Measurements from ENCODE around the gene NEBL.

Gene NEBL

GRCh38 chr10:20856484-20856883 lies 40.6 kb downstream of the NEBL start:
- DNase-seq, result no peak

DNA sequence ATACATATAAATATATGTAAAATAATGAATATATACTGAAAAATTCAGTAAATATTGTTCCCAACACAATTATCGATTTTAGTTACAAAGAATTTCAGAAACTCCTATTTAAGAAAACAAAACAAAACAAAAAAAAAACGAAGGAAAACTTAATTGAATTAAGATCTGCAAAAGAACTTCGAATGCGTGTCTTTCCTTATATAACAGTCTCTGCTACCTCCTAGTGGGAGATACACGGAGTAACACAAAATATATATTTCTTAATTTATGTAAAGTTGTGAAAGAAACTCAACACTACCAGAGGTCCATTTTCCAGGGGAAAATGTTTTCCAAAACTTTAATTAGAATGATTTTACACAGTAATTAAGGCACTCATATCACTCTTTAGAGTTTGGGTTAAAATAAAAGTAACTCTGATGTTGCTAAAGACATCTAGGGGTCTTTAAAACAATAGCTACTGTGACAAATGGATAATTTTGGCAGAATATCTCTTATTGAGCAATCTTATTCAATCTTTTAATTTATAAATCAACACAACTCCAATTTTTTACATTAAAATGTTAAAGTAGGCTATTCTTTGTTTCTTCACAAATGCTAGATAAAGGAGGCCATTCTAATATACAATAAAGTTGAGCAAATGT lies 41.6 kb downstream of the NEBL start:
- DNase-seq, result no peak

DNA sequence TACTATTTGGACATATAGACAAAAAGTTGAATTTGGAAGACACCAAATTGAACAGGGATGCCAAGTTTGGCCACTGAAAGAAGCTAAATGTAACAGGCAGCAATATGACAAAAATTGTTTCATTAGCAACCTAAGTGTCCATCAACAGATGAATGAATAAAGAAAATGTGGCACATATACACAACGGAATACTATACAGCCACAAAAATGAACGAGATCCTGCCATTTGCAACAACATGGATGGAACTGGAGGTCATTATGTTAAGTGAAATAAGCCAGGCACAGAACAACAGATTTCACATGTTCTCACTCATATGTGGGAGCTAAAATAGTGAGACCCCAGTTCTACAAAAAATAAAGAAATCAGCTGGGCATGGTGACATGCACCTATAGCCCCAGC lies 43.8 kb downstream of the NEBL start:
- DNase-seq, result no peak

GRCh38 chr10:20852303-20852702 lies 44.8 kb downstream of the NEBL start:
- no peak for DNase-seq

DNA sequence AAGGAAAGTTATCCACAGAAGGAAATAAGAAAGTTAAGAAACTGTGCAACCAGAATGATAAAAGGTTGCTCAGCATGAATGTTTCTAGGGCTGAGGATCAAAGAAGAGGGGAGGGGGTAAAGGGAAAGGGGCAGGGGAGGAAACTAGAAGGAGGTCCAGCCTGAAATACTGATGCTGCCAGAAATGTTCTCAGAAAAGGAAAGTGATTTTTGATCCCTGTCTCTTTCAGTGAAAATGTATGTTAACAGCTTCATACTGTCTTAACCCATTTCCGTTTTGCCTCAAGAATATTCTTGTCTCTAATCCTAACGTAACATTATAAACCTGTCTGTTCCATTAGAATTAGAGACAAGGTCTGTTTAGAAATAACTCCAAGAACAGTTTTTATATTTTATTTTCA lies 49.6 kb downstream of the NEBL start:
- DNase-seq, result no peak

- no peak for DNase-seq
Measured at GRCh38 chr10:20846263-20846662, 50.8 kb downstream of the NEBL start.

- DNase-seq, result no peak
Measured at GRCh38 chr10:20841419-20841818, 55.7 kb downstream of the NEBL start.

GRCh38 chr10:20839910-20840309 lies 57.2 kb downstream of the NEBL start:
- no peak for DNase-seq

DNA sequence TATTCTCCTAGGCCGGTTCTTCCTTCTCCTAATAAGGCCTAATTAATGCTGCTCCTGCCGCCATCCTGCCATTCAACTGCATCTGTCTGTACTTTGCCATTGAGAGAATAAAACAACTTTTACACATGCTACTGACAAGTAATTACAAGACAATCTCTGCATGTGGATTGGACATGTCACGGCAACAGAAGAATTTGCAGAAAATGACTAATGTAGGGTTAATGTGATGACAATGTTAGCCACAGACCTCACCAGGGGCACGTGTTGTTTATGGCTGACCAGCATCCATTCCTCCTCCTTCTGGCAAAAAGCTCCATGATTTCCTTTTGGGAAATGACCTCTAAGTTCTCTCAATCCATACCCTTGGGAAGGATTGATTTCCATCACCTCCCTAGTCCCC lies 58.0 kb downstream of the NEBL start:
- no peak for DNase-seq

DNA sequence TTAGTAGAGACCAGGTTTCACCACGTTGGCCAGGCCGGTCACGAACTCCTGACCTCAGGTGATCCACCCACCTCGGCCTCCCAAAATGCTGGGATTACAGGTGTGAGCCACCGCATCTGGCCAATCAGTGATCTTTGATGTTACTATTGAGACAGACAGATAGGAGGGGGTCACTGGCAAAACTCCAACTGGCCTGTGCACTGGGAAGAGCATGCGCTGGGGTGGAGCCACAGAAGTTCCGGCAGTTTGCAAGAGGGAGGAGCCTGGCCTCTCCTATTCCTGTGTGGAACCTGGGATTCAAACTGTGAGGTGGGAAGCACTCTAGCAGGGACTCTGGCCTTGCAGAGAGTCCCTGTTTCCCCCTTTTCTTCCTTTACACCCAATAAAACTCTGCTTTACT lies 60.7 kb downstream of the NEBL start:
- DNase-seq, result no peak

- DNase-seq, result no peak
Measured at GRCh38 chr10:20835335-20835734, 61.8 kb downstream of the NEBL start.

GRCh38 chr10:20834825-20835224 lies 62.3 kb downstream of the NEBL start:
- DNase-seq, result no peak

DNA sequence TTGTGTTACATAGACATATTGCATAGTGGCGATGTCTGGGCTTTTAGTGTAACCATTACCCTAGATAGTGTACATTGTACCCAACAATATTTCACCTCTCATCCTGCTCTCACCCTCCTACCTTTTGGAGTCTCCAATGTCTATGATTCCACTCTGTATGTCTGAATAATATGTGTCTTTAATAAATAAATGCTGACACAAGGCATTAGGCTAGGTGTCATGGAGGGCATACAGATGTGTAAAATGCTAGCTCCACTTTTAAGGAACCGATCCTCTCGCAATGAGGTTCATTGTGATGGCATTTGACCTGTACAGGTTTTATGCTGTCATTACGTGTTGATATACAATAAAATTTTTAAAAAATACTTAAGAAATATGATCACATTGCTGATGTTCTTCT lies 74.3 kb downstream of the NEBL start:
- no peak for DNase-seq

- DNase-seq, result no peak
Measured at GRCh38 chr10:20817646-20818045, 79.5 kb downstream of the NEBL start.

- no peak for DNase-seq
Measured at GRCh38 chr10:20817116-20817515, 80.0 kb downstream of the NEBL start.

DNA sequence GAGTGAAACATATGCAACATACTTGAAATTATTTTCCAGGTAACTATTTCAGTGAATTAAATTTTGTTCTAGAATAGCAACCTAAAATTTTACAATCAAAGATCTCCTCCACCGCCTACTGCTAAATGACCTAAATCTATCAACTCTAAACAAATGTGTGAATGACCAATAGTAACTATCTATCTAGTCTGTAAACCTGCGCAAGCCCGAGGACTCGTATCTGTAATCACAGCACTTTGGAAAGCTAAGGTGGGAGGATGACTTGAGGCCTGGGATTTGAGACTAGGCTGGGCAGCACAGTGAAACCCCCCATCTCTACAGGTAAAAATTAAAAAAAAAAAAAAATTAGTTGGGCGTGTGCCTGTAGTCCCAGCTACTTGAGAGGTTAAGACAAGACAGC lies 83.0 kb downstream of the NEBL start:
- no peak for DNase-seq

GRCh38 chr10:20811131-20811530 lies 86.0 kb downstream of the NEBL start:
- DNase-seq, result no peak

DNA sequence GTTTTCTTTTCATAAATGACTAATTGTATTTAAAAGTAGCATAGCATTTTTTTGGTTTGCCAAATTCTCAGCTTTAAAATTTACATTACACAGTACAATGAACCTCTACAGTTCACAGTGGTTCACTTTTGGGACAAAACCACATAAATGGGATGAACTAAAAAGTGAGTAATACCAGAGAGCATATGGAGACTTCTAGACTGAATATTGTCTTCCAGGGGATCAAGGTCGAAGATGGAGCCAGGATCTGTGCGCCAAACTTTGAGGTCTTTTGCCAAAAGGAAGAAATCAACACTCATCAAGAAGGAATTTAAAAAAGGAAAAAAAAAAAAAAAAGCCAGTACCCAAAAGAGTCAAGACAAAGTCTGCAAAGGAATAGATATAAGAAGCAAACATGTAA lies 87.5 kb downstream of the NEBL start:
- DNase-seq, result no peak

- DNase-seq, result no peak
Measured at GRCh38 chr10:20806487-20806886, 90.6 kb downstream of the NEBL start.

GRCh38 chr10:20797290-20797689 lies 99.8 kb downstream of the NEBL start:
- no peak for DNase-seq

DNA sequence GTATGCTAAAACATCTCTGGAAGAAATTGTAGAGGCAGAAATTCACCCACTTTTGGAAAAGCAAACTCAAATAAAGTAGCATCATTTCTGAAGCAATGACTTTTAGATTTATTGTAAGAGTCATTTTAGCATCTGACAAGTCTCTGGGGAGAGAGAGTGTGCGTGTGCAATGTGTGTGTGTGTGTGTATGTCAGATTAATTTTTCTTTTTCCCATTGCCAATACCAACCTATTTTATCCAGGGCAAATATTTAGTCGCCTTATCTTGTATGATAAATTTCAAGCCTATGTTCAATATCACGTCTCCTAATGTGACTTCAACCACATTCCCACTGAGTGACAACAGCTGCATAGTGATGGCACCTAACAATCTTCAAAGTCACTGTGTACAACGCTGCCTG lies 101.7 kb downstream of the NEBL start:
- no peak for DNase-seq

- DNase-seq, result no peak
Measured at GRCh38 chr10:20785174-20785573, 111.9 kb downstream of the NEBL start.

GRCh38 chr10:20778008-20778757 lies 118.9 kb downstream of the NEBL start:
- no peak for DNase-seq

GRCh38 chr10:20776384-20777118 lies 120.6 kb downstream of the NEBL start:
- no peak for DNase-seq

Measured in stimulated activated CD4-positive, alpha-beta T cell treated with anti-CD3 and anti-CD28 coated beads, Interleukin-4, amount 100 ng/mL, for 24 hours (primary cell).